PC-3 (cell line): ENCODE data around the gene PNLIPRP2.

Experiments
- CTCF ChIP-seq: fragments of 300-600 bp; sonication (generic); conservative IDR thresholded peaks from 2 replicates; pipeline ENCODE4 v1.5.1; 2017; ENCODE audit warnings: antibody characterized with exemption, low read depth, mild to moderate bottlenecking, low read length
- EZH2 ChIP-seq: fragments of 300-600 bp; sonication (generic); IDR thresholded peaks from one replicate; pipeline ENCODE4 v1.6.1; 2017; ENCODE audit warnings: antibody characterized with exemption, mild to moderate bottlenecking, low read length; ENCODE audit not compliant: unreplicated experiment
- EZH2phosphoT487 ChIP-seq: fragments of 300-600 bp; sonication (generic); IDR thresholded peaks from 2 replicates; pipeline ENCODE4 v1.6.1; 2018; ENCODE audit warnings: mild to moderate bottlenecking, antibody characterized with exemption, low read length, borderline replicate concordance

GRCh38 chr10:116646502-116646901 lies 25.7 kb downstream of the PNLIPRP2 start:
- TF ChIP-seq CTCF = no peak
- TF ChIP-seq EZH2 = no peak
- no peak for TF ChIP-seq EZH2phosphoT487
